SH-SY5Y (cell line): ENCODE results near the gene CAMSAP1.

ENCODE experiments used
- GATA2 ChIP-seq: IDR thresholded peaks from 2 replicates; pipeline ENCODE4 v1.6.1; 2011; ENCODE audit warnings: mild to moderate bottlenecking, low read depth, low read length
- GATA3 ChIP-seq: IDR thresholded peaks from 2 replicates; pipeline ENCODE4 v1.6.1; 2011; ENCODE audit warnings: low read depth, mild to moderate bottlenecking, low read length, moderate library complexity

CAMSAP1 gene

GRCh38 chr9:135907431-135908092, at the start of gene CAMSAP1:
TSS of gene CAMSAP1 (minus strand) at chr9:135907546. CDS start at chr9:135907159, 387 bp downstream.
- no peak for TF ChIP-seq GATA2
- no peak for TF ChIP-seq GATA3

GRCh38 chr9:135956802-135957174, 49.4 kb upstream of the CAMSAP1 start:
- no peak for TF ChIP-seq GATA2

GRCh38 chr9:135955934-135956801, 48.8 kb upstream of the CAMSAP1 start:
- no peak for TF ChIP-seq GATA2
- TF ChIP-seq GATA3: no peak

GRCh38 chr9:135952664-135953206, 45.4 kb upstream of the CAMSAP1 start:
- no peak for TF ChIP-seq GATA2
- TF ChIP-seq GATA3: no peak

- TF ChIP-seq GATA3 (no peak), GATA2 (no peak)
Measured at GRCh38 chr9:135951889-135952663, 44.7 kb upstream of the CAMSAP1 start.

- TF ChIP-seq GATA2 (no peak), GATA3 (no peak)
Measured at GRCh38 chr9:135950135-135950682, 42.9 kb upstream of the CAMSAP1 start.

- TF ChIP-seq GATA3 (no peak), GATA2 (no peak)
Measured at GRCh38 chr9:135949501-135950134, 42.3 kb upstream of the CAMSAP1 start.

- TF ChIP-seq GATA3 (no peak), GATA2 (no peak)
Measured at GRCh38 chr9:135948968-135949367, 41.6 kb upstream of the CAMSAP1 start.

GRCh38 chr9:135948446-135948845, 41.1 kb upstream of the CAMSAP1 start:
- TF ChIP-seq GATA2: no peak
- TF ChIP-seq GATA3: no peak

GRCh38 chr9:135947582-135947981, 40.2 kb upstream of the CAMSAP1 start:
- TF ChIP-seq GATA2 (no peak), GATA3 (no peak)

- TF ChIP-seq GATA2 (no peak), GATA3 (no peak)
Measured at GRCh38 chr9:135946392-135946994, 39.1 kb upstream of the CAMSAP1 start.

GRCh38 chr9:135945969-135946368, 38.6 kb upstream of the CAMSAP1 start:
- TF ChIP-seq GATA2 (no peak), GATA3 (no peak)

GRCh38 chr9:135944444-135945252, 37.3 kb upstream of the CAMSAP1 start:
- TF ChIP-seq GATA3 (no peak), GATA2 (no peak)
